GM12865 (cell line): ENCODE measurements around the gene ZFR.

Experiments
- DNase-seq: peaks from one replicate; pipeline ENCODE4 v3.0.0; 2010; ENCODE audit warnings: low read depth
- H3K4me3 ChIP-seq: 2 replicates; pipeline ENCODE4 v1.5.1; 2011; ENCODE audit warnings: mild to moderate bottlenecking, low read depth, low read length, control low read depth
- TF ChIP-seq, protein P1 (sequence below): IDR thresholded peaks from 2 replicates; pipeline ENCODE4 v1.5.1; 2011; ENCODE audit warnings: low read length, control low read depth, low read depth, inconsistent platforms; ENCODE audit not compliant: insufficient read depth; ENCODE audit errors: missing control alignments

The ZFR gene

DNA sequence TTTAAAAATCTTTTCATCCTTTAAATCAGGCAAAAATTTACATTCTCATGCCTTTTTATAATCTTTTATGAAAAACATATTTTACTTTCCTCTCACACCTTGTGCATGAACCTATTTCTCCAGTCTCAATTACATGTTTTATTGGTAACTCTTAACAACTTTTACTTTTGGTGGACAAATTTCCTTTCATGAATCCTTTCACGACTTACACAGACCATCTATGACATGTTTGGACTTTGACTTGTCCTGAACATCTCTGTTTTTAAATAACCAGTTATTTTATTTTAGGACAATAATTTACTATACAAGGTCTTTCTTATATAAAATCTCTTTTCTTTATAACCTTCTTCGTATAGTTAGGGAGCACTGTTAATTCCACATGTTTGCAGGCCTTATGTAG lies 105.3 kb downstream of the ZFR start:
- H3K4me3 ChIP-seq: no peak overlapping the region
- TF ChIP-seq, protein P1, sequence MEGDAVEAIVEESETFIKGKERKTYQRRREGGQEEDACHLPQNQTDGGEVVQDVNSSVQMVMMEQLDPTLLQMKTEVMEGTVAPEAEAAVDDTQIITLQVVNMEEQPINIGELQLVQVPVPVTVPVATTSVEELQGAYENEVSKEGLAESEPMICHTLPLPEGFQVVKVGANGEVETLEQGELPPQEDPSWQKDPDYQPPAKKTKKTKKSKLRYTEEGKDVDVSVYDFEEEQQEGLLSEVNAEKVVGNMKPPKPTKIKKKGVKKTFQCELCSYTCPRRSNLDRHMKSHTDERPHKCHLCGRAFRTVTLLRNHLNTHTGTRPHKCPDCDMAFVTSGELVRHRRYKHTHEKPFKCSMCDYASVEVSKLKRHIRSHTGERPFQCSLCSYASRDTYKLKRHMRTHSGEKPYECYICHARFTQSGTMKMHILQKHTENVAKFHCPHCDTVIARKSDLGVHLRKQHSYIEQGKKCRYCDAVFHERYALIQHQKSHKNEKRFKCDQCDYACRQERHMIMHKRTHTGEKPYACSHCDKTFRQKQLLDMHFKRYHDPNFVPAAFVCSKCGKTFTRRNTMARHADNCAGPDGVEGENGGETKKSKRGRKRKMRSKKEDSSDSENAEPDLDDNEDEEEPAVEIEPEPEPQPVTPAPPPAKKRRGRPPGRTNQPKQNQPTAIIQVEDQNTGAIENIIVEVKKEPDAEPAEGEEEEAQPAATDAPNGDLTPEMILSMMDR: no peak
- DNase-seq: no peak

DNA sequence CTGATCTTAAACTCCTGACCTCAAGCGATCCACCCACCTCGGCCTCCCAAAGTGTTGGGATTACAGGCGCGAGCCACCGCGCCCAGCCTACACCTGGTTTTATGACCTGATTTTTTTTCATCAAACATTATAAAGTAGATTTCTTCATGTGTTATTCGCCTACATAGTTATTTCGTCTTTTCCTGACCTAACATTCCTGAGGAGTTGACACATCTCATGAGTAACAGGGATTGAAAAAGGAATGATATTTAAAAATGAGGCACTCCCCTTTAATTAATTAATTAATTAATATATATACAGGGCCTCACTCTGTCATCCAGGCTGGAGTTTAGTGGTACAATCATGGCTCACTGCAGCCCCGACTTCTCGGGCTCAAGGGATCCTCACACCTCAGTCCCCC lies 111.6 kb downstream of the ZFR start:
- TF ChIP-seq, protein P1: no peak
- H3K4me3 ChIP-seq: no peak overlapping the region
- DNase-seq: no peak

DNA sequence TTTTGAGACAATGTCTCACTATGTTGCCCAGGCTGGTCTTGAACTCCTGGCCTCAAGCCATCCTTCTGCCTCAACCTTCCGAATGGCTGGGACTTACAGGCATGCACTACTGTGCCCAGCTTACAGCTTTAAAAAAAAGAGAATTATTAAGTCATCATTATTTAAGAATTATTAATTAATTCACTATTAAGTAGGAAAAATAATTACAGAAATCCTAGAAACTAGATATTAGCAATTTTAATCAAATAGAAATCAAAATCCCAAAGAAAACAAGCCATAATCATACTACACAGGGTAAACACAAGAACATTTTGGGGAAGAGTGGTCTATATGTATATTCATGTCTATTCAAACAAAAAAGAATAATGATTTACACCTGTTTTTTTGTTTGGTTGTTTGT lies 112.2 kb downstream of the ZFR start:
- H3K4me3 ChIP-seq: no peak overlapping the region
- TF ChIP-seq, protein P1: no peak
- DNase-seq: no peak

DNA sequence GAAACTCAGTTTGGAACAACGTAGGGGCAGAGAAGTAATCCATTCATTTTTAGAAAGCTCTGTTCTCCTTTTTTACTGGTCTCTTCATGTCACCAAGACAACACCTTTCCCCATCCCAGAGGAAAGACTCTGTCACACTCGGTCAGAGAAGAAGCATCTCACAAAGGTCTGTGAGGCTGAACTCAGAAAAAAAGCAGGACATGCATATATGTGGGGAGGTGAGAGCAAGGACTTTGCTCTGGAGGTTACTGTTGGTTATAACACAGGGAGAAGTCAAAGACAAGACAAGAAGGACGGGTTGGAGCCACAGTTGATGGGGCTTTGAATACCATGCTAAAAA lies 112.6 kb downstream of the ZFR start:
- TF ChIP-seq, protein P1: no peak
- DNase-seq: no peak
- no peak overlapping the region for H3K4me3 ChIP-seq

DNA sequence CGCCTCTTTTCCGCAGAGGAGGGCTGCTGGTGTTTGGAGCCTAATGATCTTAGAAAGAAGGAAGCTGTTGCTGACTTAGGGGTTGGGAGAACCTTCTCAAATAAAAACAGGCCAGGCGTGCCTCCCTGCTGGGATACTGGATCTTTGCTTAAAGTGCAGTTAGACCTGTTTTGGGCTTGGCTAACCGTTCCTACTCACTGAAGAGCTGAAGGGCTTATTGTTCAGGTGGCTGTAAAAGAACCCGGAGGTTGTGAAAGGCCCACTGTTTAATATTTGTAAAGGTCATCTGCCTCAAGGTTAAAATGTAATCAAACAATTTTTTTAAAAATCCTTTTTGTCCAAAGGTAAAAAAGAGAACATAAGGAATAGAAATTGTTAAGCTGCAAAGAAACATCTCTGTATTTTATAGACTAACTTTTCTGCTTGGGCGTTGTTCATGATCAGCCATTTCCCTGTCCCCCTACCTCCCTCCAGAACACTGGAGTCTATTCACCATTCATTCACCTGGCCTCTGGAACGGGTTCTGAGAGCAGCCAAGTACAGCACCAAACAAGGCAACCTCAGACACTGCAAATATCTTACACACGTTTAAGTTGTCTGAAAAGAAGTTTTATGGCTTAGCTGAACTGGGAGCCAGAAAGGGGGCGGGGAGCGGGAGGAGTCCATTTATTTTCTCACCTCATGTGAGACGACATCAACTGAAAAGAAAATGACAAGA lies 113.2 kb downstream of the ZFR start:
- TF ChIP-seq, protein P1: no peak
- no peak overlapping the region for H3K4me3 ChIP-seq
- DNase-seq: no peak

DNA sequence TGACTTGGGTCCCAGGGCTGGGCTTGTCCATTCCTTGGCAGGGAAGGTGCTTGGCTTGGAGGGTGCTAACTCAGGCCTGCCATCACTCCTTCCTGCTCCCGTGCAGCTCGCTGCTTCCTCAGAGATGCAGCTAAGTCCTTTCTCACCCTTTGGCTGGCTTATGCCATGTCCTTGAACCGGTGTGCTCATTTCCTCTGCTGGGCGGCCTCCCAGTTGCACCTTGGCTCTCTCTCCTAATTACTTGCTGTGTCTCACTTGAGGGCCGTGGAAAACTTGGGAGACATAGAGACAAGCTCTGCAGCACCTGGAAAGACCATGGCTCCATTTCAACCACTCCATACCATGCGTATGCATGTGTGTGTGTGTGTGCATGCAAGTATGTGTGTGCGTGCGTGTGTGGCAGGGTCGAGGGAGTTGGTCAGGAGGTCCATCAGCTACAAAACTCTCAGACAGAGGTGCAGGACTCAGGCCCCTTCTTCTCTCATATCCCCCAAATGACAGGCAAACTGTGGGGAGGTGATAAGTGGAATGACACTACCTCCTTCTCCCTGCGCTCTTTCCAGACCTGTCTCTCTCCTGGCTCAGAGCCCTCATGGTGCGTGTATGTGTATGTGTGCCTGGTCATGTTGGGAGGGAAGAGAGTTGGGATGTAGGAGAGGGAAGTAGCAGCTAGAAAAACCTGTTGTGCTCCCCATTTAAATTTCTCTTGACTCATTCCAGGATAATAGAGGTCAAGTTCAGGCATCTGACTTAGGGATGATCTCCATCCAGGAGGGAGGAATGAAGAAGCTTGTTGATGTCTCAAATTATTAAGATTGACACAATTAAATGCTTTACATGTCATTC lies 114.2 kb downstream of the ZFR start:
- no peak for DNase-seq
- TF ChIP-seq, protein P1: no peak
- H3K4me3 ChIP-seq: no peak overlapping the region
